Measurements from ENCODE around the gene DNAJA2. TPM values are rescaled to one million over a fixed set of nuclear protein-coding genes. Genes with fewer than 3 reads are reported as not detected.

Gene DNAJA2
- total and polyA plus RNA-seq, 2 of the 4 experiments (the other 2 are of a cell fraction): 18.6 to 53.9 TPM

- Histone ChIP-seq H3K56ac (ENCODE audit: extremely low read depth, insufficient read depth, low read length) (no peak overlapping the region), H3K4me3 (ENCODE audit: insufficient read depth, low read depth, low read length) (no peak overlapping the region), H3K79me1 (ENCODE audit: low read depth in 1 of 2, low read length in 2 of 2) (peaks cover 6 to 28% of the 10 kb centered on the region in 2 experiments), H2BK15ac (ENCODE audit: low read depth, low read length) (no peak overlapping the region), H3K9me1 (ENCODE audit: insufficient read depth, low read length) (peaks cover 7% of the 10 kb centered on the region), H2AFZ (replicated peaks; ENCODE audit: low read length, poor library complexity) (no peak overlapping the region), H3K4me1 (ENCODE audit: control insufficient read depth, insufficient read depth, low read length) (peaks cover 8% of the 10 kb centered on the region), H3K27me3 (ENCODE audit: control insufficient read depth, insufficient read depth, low read length) (no peaks in the 10 kb centered on the region), H2BK120ac (ENCODE audit: low read depth, low read length) (no peak overlapping the region), H4K5ac (ENCODE audit: low read depth, low read length) (peak overlapping the region; percentile 69), H3K27ac (ENCODE audit: insufficient read depth, low read length) (peak overlapping the region; percentile 34; the same call in 1 of the 2 replicates), H3K18ac (ENCODE audit: low read depth, low read length) (no peak overlapping the region), H2AK5ac (ENCODE audit: low read depth, low read length) (no peak overlapping the region), H3K23ac (ENCODE audit: low read depth, low read length) (0 out of 2 replicates have a peak overlapping the region, but pooled peaks have one; percentile 37), H3K36me3 (ENCODE audit: control insufficient read depth, insufficient read depth, low read length) (peaks cover 10% of the 10 kb centered on the region), H4K91ac (ENCODE audit: insufficient read depth, low read depth, low read length) (no peak overlapping the region), H4K8ac (ENCODE audit: low read depth in 2 of 2, low read length in 2 of 2) (peak overlapping the region; percentile 93 to 100), H3K9me3 (ENCODE audit: control insufficient read depth, insufficient read depth, low read length) (no peaks in the 10 kb centered on the region), H3K4me2 (ENCODE audit: low read depth, low read length) (peak overlapping the region; percentile 74), H2BK5ac (ENCODE audit: low read depth, low read length, poor library complexity, severe bottlenecking) (no peak overlapping the region), H3K14ac (replicated peaks; ENCODE audit: low read depth, low read length) (0 out of 2 replicates have a peak overlapping the region, but pooled peaks have one; percentile 15), H2AK9ac (replicated peaks; ENCODE audit: low read depth, low read length, poor library complexity) (no peak overlapping the region), H3K9ac (ENCODE audit: low read depth, low read length) (peak overlapping the region; percentile 78), H3K4ac (ENCODE audit: low read depth, low read length) (no peak overlapping the region), H4K20me1 (ENCODE audit: insufficient read depth, low read length) (peaks cover 23% of the 10 kb centered on the region), H2BK20ac (ENCODE audit: low read depth, low read length) (no peak overlapping the region)
- no TSS peak for BruUV-seq (replicated peaks)
- ATAC-seq (ENCODE audit: low read depth) (no peak), DNase-seq (no peak)
- dilution Hi-C loops (cut with HindIII; ENCODE audit: low sequenced_read_pairs, unreplicated experiment): no loop called here
- WGBS, 2 experiments (ENCODE audit: extremely low coverage in 2 of 2, insufficient read length in 1 of 2): 93% methylated on average over 2 of the region's 6 CpGs; no CpG with 5 or more reads in 1 of the 2 experiments
- ChIA-PET POLR2A (ENCODE audit: unreplicated experiment) (no interaction called here), CTCF (no interaction called here)
- in situ Hi-C loops (cut with MboI; ENCODE audit: low sequenced_read_pairs): no loop called here
- intact Hi-C loops (cut with micrococcal nuclease): no loop called here
- TF ChIP-seq FOS (IDR thresholded peaks at IDR 0.05; ENCODE audit: low read depth, low read length) (no peak), RCOR1 (IDR thresholded peaks at IDR 0.05; ENCODE audit: insufficient replicate concordance, low read length) (no peak), ELK1 (IDR thresholded peaks at IDR 0.05; ENCODE audit: borderline replicate concordance, low read depth, low read length) (no peak), RAD21 (IDR thresholded peaks at IDR 0.05; ENCODE audit: low read length) (no peak)
Measured at GRCh38 chr16:46974352-46974751, 878 bp upstream of the DNAJA2 start.
